Activated CD4-positive, alpha-beta T cell treated with anti-CD3 and anti-CD28 coated beads for 36 hours (primary cell): Measurements from ENCODE around the gene HDAC3. TPM values are rescaled to one million over a fixed set of nuclear protein-coding genes. Genes with fewer than 3 reads are reported as not detected.

ENCODE experiments used
- ATAC-seq: fragments of 200-7000 bp; cut with Tn5 transposase; one replicate; pipeline ENCODE4 v1.10.0; 2021; ENCODE audit warnings: mild to moderate bottlenecking, moderate library complexity
- CTCF ChIA-PET: fragments of 350-600 bp; sonication (Branson Sonifier 250); formaldehyde crosslinking; loops from one replicate; lab custom pipeline; 2021; ENCODE audit warnings: antibody characterized with exemption; lab: Charles Lee
- POLR2A ChIA-PET: fragments of 350-600 bp; sonication (Branson Sonifier 250); formaldehyde crosslinking; loops from one replicate; lab custom pipeline; 2021; ENCODE audit warnings: antibody characterized with exemption, inconsistent platforms; lab: Charles Lee
- DNase-seq: peaks from one replicate; pipeline ENCODE4 v3.0.0-alpha.2; 2020
- H3K27ac Mint-ChIP-seq: one replicate; pipeline ENCODE4 v1.8.0; 2021; ENCODE audit warnings: mixed read lengths
- H3K27me3 Mint-ChIP-seq: one replicate; pipeline ENCODE4 v1.8.0; 2021; ENCODE audit warnings: mixed read lengths
- H3K36me3 Mint-ChIP-seq: one replicate; pipeline ENCODE4 v1.8.0; 2021; ENCODE audit warnings: low read depth, mixed read lengths
- H3K4me1 Mint-ChIP-seq: one replicate; pipeline ENCODE4 v1.8.0; 2021; ENCODE audit warnings: mixed read lengths
- H3K4me3 Mint-ChIP-seq: one replicate; pipeline ENCODE4 v1.8.0; 2021; ENCODE audit warnings: mild to moderate bottlenecking, moderate library complexity, mixed read lengths
- H3K9me3 Mint-ChIP-seq: one replicate; pipeline ENCODE4 v1.8.0; 2021; ENCODE audit warnings: low read depth, mixed read lengths
- intact Hi-C, 2 experiments: fragments of 100-400 bp; cut with DNase I in 1 of 2; cut with micrococcal nuclease in 1 of 2; formaldehyde crosslinking; loops; one replicate each; pipeline versions ENCODE4 v1.14.2 to v1.15.1; 2022 to 2024; cut with DNase I, micrococcal nuclease
- total RNA-seq, 2 experiments: library from RNA; stranded (reverse); gene quantifications; one replicate each; pipeline ENCODE4 v1.2.3, GENCODE V29; 2021

HDAC3 gene
- total RNA-seq, 2 experiments from 2014 or later, result 85.9 to 88.6 TPM

DNA sequence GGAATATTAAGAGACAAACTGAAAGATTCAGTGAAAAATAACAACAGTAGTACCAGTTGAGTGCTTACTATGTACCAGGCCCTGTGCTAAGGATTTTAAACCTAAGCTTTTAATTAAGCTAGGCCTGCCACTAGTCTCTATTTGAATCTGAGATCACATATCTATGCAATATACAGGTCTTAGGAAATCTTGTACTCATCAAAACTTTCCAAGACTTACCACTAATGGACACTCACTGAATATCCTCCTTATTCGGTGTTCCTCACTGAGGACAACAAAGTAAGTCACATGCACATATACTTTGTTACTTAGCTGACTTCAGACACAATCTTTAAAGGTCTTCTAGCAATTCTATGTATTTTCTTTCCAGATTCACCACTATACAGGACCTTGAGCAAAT, 50.4 kb downstream of the HDAC3 start:
- CTCF ChIA-PET, result interaction anchor here (1.0 kb wide), 1 partner anchor 34 kb away, joined by 5 read pairs; no protein-coding TSS in a partner anchor
- Mint-ChIP-seq H3K36me3 (peaks cover 54% of the 10 kb centered on the region), H3K4me3 (no peak overlapping the region)

DNA sequence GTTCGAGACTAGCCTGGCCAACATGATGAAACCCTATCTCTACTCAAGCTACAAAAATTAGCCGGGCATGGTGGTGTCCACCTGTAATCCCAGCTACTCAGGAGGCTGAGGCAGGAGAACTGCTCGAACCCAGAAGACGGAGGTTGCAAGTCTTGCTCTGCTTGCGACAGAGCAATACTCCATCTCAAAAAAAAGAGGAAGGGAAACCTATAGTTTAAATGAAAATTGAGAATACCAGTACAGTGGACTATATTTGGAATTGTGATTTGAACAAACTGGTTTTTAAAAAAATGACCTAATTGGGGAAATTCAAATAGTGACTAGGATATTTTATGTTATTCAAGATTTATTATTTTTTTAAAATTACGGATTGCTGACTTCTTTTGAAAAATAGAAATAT, 51.1 kb downstream of the HDAC3 start:
- Mint-ChIP-seq H3K36me3 (peaks cover 58% of the 10 kb centered on the region), H3K4me1 (peaks cover 15% of the 10 kb centered on the region), H3K4me3 (no peak overlapping the region), H3K27ac (no peak overlapping the region), H3K9me3 (no peaks in the 10 kb centered on the region), H3K27me3 (no peaks in the 10 kb centered on the region)
- no peak for DNase-seq
- POLR2A ChIA-PET, result no interaction called here
- intact Hi-C loops, result no loop called here
- CTCF ChIA-PET, result interaction anchor here (1.0 kb wide), 2 partner anchors 15 to 34 kb away, joined by 3 to 5 read pairs; no protein-coding TSS in a partner anchor
- no peak for ATAC-seq

More for the DNA sequence above, 50.4 kb downstream of the HDAC3 start:
- no peaks in the 10 kb centered on the region for H3K27me3 Mint-ChIP-seq
- H3K9me3 Mint-ChIP-seq, result no peaks in the 10 kb centered on the region
- ATAC-seq (no peak), DNase-seq (no peak)
- POLR2A ChIA-PET, result no interaction called here
- intact Hi-C loops, result no loop called here
- H3K4me1 Mint-ChIP-seq, result peaks cover 21% of the 10 kb centered on the region
- H3K27ac Mint-ChIP-seq, result no peak overlapping the region

DNA sequence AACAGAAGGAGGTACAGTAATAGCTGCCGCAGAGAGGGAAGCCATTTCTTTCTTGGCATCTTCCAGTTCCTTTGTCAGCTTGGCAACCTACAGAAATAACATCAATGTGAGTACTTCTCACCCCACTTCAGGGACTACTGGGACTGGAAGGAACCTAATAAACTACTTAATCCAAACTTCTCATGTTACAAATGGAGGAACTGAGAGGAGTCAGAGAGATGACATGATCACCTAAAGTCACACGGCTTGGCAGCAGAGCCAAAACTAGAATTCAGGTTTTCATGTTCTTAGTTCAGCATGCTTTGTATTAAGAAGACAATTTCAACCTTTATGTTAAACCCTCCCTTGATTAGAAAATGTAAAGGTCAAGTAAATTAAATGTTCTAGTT, 62.5 kb downstream of the HDAC3 start:
- no peak for ATAC-seq
- Mint-ChIP-seq H3K4me1 (no peaks in the 10 kb centered on the region), H3K27ac (no peak overlapping the region), H3K36me3 (peaks cover 57% of the 10 kb centered on the region), H3K4me3 (no peak overlapping the region), H3K27me3 (no peaks in the 10 kb centered on the region), H3K9me3 (no peaks in the 10 kb centered on the region)
- ChIA-PET POLR2A (no interaction called here), CTCF (interaction anchor here (1.1 to 7.5 kb wide), 2 partner anchors 8 to 24 kb away, joined by 3 to 86 read pairs; no protein-coding TSS in a partner anchor)
- no peak for DNase-seq
- intact Hi-C loops, result no loop called here

DNA sequence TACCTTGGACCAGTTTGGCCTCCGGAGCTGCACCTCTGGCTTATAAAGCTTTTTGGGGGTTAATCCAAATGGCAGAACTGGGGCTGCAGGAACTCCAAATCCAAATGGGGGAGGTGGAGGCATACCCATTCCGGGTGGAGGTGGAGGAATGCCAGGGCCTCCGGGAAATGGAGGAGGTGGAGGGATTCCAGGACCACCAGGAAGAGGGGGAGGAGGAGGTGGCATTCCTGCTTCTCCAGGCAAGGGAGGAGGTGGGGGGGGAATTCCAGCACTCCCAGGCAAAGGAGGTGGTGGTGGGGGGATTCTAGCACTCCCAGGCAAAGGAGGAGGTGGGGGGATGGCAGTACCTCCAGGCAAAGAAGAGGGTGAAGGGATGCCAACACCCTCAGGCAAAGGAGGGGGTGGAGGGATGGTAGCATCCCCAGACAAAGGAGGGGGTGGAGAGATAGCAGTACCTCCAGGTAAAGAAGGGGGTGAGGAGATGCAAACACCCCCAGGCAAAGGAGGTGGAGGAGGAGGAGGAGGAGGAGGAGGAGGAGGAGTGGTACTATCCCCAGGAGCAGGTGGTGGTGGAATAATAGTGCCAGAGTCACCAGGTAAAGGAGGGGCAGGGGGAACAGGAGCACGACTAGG, 63.0 kb downstream of the HDAC3 start:
- CTCF ChIA-PET, result interaction anchor here (2.1 to 7.5 kb wide), 3 partner anchors 7 to 16 kb away, joined by 6 to 86 read pairs (median 8); no protein-coding TSS in a partner anchor
- intact Hi-C loops, result no loop called here
- POLR2A ChIA-PET, result no interaction called here
- no peak overlapping the region for H3K27ac Mint-ChIP-seq
- H3K36me3 Mint-ChIP-seq, result peaks cover 53% of the 10 kb centered on the region
- no peak overlapping the region for H3K4me3 Mint-ChIP-seq
- H3K9me3 Mint-ChIP-seq, result no peaks in the 10 kb centered on the region
- H3K27me3 Mint-ChIP-seq, result no peaks in the 10 kb centered on the region
- H3K4me1 Mint-ChIP-seq, result no peaks in the 10 kb centered on the region
- DNase-seq (no peak), ATAC-seq (no peak)

Other genes starting within 250 kb of the HDAC3 start
- under 1 TPM in 1 of 2 experiments, not detected in 1; 0.09 TPM for gene PCDHGB4, start 249.2 kb downstream of the HDAC3 start, total RNA-seq
- gene PCDHGA8, start 244.2 kb downstream of the HDAC3 start, total RNA-seq, result not detected
- gene PCDHGB5, start 238.9 kb downstream of the HDAC3 start, total RNA-seq, result under 1 TPM; 0.05 to 0.09 TPM
- under 1 TPM in 1 of 2 experiments, not detected in 1; 0.09 TPM for gene PCDHGA9, start 234.1 kb downstream of the HDAC3 start, total RNA-seq
- gene PCDHGB6, start 228.8 kb downstream of the HDAC3 start, total RNA-seq, result not detected
- under 1 TPM in 1 of 2 experiments, not detected in 1; 0.07 TPM for gene PCDHGA10, start 223.9 kb downstream of the HDAC3 start, total RNA-seq
- not detected for gene PCDHGB7, start 219.2 kb downstream of the HDAC3 start, total RNA-seq
- under 1 TPM in 1 of 2 experiments, not detected in 1; 0.07 TPM for gene PCDHGA11, start 215.8 kb downstream of the HDAC3 start, total RNA-seq
- gene PCDHGA12, start 206.3 kb downstream of the HDAC3 start, total RNA-seq, result under 1 TPM; 0.07 to 0.09 TPM
- under 1 TPM; 0.16 to 0.34 TPM for gene PCDHGC3, start 160.9 kb downstream of the HDAC3 start, total RNA-seq
- gene PCDHGC4, start 151.8 kb downstream of the HDAC3 start, total RNA-seq, result not detected
- not detected for gene PCDHGC5, start 147.8 kb downstream of the HDAC3 start, total RNA-seq
- gene DIAPH1, start 17.8 kb downstream of the HDAC3 start, total RNA-seq, result 100 to 1,000 TPM; 185 to 212 TPM
- 10 to 100 TPM; 24.3 to 27.8 TPM for gene RELL2, start 148 bp upstream of the HDAC3 start, total RNA-seq
- gene FCHSD1, start 14.6 kb upstream of the HDAC3 start, total RNA-seq, result 10 to 100 TPM; 28.2 to 32.9 TPM
- 1 to 10 TPM; 3.2 TPM for gene ARAP3, start 45.4 kb upstream of the HDAC3 start, total RNA-seq
- not detected for gene PCDH1, start 241.6 kb upstream of the HDAC3 start, total RNA-seq